Activated B cell treated with CpG ODN at 0.5 μM for 24 hours (primary cell): ENCODE data around the gene HHIP. TPM values are rescaled to one million over a fixed set of nuclear protein-coding genes. Genes with fewer than 3 reads are reported as not detected.
"Not testable (repeated sequence)": the region's sequence is repeated elsewhere in the genome, so short reads cannot be mapped to it uniquely, and the experiment has no call there.

ENCODE experiments used
- ATAC-seq: fragments of 200-7000 bp; cut with Tn5 transposase; one replicate; pipeline ENCODE4 v1.10.0; 2021; ENCODE audit warnings: low read depth, mild to moderate bottlenecking, moderate library complexity
- CTCF ChIA-PET: fragments of 350-600 bp; sonication (Branson Sonifier 250); formaldehyde crosslinking; loops from one replicate; lab custom pipeline; 2021; ENCODE audit warnings: antibody characterized with exemption; lab: Charles Lee
- POLR2A ChIA-PET: fragments of 350-600 bp; sonication (Branson Sonifier 250); formaldehyde crosslinking; loops from one replicate; lab custom pipeline; 2021; ENCODE audit warnings: antibody characterized with exemption; lab: Charles Lee
- DNase-seq: peaks from one replicate; pipeline ENCODE4 v3.0.0; 2022
- H3K27ac Mint-ChIP-seq: one replicate; pipeline ENCODE4 v1.8.0; 2020; ENCODE audit warnings: mixed read lengths
- H3K27me3 Mint-ChIP-seq: one replicate; pipeline ENCODE4 v1.8.0; 2021; ENCODE audit warnings: mixed read lengths
- H3K36me3 Mint-ChIP-seq: one replicate; pipeline ENCODE4 v1.8.0; 2021; ENCODE audit warnings: low read depth, mixed read lengths
- H3K4me1 Mint-ChIP-seq: one replicate; pipeline ENCODE4 v1.8.0; 2021; ENCODE audit warnings: mixed read lengths
- H3K4me3 Mint-ChIP-seq: one replicate; pipeline ENCODE4 v1.8.0; 2020; ENCODE audit warnings: mild to moderate bottlenecking, mixed read lengths
- H3K9me3 Mint-ChIP-seq: one replicate; pipeline ENCODE4 v1.8.0; 2020; ENCODE audit warnings: mixed read lengths
- intact Hi-C: fragments of 100-400 bp; cut with micrococcal nuclease; formaldehyde crosslinking; loops from one replicate; pipeline ENCODE4 v1.15.1; 2024
- total RNA-seq: library from RNA; stranded (reverse); gene quantifications from 2 replicates; pipeline ENCODE4 v1.2.3, GENCODE V29; 2022
- TF ChIP-seq, protein P1 (sequence below): fragments of 200-600 bp; IDR thresholded peaks from one replicate; pipeline ENCODE4 v1.8.0; 2022; ENCODE audit warnings: antibody characterized with exemption, mild to moderate bottlenecking

HHIP gene
- total RNA-seq, 1 donor from 2014 or later, result not detected

DNA sequence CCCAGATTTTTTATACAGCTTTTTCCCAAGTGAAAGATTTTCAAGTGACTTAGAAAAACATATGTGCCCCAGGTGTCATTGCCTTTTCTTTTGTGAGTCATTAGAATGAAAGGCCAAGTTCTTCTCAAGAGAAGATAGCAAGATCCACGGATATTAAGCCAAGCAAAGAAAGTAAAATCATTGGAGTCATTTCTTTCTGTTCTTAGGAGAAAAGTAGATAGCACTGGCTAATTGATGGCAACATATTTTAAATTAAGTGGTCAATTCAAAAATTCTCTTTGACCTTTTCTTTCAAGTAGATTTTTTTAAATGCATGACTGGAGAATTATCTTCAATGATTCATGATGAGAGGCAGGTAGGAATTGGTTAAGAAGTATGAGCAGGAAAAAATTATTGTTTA lies 94.4 kb downstream of the HHIP start:
- Mint-ChIP-seq H3K4me1 (no peaks in the 10 kb centered on the region), H3K9me3 (no peaks in the 10 kb centered on the region), H3K36me3 (no peaks in the 10 kb centered on the region), H3K4me3 (no peak overlapping the region), H3K27me3 (no peaks in the 10 kb centered on the region), H3K27ac (no peak overlapping the region)
- DNase-seq, result no peak
- intact Hi-C loops, result no loop called here
- TF ChIP-seq, protein P1, sequence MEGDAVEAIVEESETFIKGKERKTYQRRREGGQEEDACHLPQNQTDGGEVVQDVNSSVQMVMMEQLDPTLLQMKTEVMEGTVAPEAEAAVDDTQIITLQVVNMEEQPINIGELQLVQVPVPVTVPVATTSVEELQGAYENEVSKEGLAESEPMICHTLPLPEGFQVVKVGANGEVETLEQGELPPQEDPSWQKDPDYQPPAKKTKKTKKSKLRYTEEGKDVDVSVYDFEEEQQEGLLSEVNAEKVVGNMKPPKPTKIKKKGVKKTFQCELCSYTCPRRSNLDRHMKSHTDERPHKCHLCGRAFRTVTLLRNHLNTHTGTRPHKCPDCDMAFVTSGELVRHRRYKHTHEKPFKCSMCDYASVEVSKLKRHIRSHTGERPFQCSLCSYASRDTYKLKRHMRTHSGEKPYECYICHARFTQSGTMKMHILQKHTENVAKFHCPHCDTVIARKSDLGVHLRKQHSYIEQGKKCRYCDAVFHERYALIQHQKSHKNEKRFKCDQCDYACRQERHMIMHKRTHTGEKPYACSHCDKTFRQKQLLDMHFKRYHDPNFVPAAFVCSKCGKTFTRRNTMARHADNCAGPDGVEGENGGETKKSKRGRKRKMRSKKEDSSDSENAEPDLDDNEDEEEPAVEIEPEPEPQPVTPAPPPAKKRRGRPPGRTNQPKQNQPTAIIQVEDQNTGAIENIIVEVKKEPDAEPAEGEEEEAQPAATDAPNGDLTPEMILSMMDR, result no peak
- ChIA-PET POLR2A (no interaction called here), CTCF (no interaction called here)
- no peak for ATAC-seq

DNA sequence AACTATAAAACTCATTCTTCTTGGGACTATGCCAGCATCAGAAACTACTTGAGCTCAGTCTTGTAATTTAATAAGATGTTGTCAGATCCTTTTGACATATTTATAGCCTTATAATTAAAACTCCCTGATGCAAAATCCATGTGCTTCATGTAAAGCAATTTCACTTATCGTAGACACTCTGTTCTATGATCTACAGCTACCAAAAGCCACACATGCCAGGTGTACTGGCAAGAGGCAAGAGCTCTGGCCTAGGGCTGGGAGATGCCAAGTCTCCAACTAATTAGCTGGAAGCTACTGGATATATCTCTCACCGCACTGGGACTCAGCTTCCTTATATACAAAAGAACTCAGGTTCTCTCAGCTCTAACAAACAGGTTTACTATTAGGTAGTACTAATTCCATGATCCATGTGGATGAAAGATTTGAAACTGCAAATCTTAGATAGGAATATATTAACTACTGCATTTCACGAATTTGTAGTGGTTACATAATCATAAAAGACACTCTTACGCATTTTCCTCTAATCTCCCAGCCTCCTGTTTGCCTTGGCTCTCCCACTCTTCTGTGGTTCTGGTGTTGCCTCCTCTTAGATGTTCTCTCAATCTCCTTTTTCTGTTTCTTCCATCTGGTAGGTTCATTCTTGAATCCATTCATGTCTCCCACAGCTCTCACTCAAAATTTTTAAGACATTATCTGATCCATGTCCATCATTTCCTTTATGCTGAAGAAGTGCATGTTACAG lies 103.0 kb downstream of the HHIP start:
- Mint-ChIP-seq H3K4me1 (no peaks in the 10 kb centered on the region), H3K27me3 (no peaks in the 10 kb centered on the region), H3K4me3 (no peak overlapping the region), H3K36me3 (no peaks in the 10 kb centered on the region), H3K9me3 (no peaks in the 10 kb centered on the region), H3K27ac (no peak overlapping the region)
- DNase-seq (no peak), ATAC-seq (no peak)
- ChIA-PET CTCF (no interaction called here), POLR2A (no interaction called here)
- intact Hi-C loops, result no loop called here
- TF ChIP-seq, protein P1, result no peak

DNA sequence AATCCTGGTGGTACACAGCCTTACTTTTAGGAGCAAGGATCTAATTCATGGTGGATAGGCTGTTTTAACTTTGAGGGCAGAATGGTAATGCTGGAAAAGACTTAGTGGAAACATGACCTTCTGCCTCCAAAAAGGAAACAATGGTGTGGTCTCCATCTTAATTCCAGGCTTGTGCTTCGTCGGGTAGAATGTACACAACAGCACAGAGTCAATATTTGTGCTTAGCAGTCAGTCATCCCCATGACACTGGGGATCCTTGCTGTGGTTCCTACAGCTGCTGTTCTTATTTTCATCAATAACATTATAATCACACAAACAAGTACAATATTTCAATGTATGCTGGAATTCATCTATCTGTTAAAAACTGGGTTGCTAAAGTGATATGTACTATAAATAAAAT lies 104.4 kb downstream of the HHIP start:
- ATAC-seq (no peak), DNase-seq (no peak)
- POLR2A ChIA-PET, result no interaction called here
- CTCF ChIA-PET, result no interaction called here
- intact Hi-C loops, result no loop called here
- no peak overlapping the region for H3K27ac Mint-ChIP-seq
- no peaks in the 10 kb centered on the region for H3K27me3 Mint-ChIP-seq
- no peaks in the 10 kb centered on the region for H3K4me1 Mint-ChIP-seq
- H3K36me3 Mint-ChIP-seq, result no peaks in the 10 kb centered on the region
- no peak overlapping the region for H3K4me3 Mint-ChIP-seq
- no peaks in the 10 kb centered on the region for H3K9me3 Mint-ChIP-seq
- TF ChIP-seq, protein P1, result no peak

DNA sequence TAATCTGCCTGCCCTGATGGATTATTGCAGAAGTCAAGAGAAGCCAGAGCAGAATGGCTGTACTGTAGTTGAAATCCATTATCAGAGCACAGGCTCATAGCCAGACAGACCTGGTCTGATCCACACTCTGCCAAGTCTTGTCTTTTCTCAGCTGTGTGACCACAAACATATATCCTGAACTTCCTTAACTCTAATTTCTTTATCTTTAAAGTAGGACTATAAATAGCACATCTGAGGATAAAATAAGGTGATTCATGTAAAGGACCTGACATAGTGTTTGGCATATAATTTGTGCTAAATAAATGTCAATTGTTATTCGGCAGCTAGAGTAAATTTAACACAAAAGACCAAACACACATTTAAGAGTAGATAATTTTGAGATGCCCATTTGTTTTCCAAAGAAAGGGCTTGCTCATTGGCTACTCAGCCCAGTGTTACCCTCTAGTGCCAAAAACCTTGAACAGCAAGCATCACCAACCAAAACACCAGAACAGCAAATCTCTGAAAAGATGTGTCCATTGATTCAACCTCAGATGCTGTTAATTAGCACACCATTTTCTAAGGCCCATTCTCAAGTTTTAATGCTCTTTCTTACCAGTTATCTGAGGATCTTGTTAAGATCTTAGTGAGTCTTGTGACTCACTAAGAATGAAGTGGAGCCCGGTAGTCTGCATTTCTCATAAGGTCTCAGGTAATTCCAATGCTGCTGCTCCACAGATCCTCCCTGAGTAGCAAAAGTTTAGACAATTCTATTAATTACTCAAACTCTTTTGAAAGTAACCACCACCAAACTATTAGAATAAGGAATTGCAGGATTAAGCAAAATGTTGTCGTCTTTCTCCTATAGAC lies 108.8 kb downstream of the HHIP start:
- POLR2A ChIA-PET, result no interaction called here
- CTCF ChIA-PET, result no interaction called here
- intact Hi-C loops, result no loop called here
- TF ChIP-seq, protein P1, result no peak
- ATAC-seq (no peak), DNase-seq (no peak)
- no peaks in the 10 kb centered on the region for H3K27me3 Mint-ChIP-seq
- H3K4me3 Mint-ChIP-seq, result no peak overlapping the region
- H3K36me3 Mint-ChIP-seq, result no peaks in the 10 kb centered on the region
- no peaks in the 10 kb centered on the region for H3K4me1 Mint-ChIP-seq
- H3K27ac Mint-ChIP-seq, result no peak overlapping the region
- H3K9me3 Mint-ChIP-seq, result no peaks in the 10 kb centered on the region

DNA sequence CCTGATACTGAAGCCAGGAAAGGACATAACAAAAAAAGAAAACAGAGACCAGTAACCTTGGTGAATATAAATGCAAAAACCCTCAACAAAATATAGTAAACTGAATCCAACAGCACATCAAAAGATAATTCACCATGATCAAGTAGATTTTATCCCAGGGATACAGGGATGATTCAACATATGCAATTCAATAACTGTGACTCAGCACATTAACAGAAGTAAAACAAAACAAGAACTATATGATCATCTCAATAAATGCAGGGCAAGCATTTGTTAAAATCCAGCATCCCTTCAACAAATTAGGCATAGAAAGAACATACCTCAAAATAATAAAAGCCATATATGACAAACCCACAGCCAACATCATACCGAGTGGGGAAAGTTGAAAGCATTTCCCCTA lies 112.0 kb downstream of the HHIP start:
- Mint-ChIP-seq H3K27me3 (no peaks in the 10 kb centered on the region), H3K4me1 (no peaks in the 10 kb centered on the region), H3K9me3 (no peaks in the 10 kb centered on the region), H3K27ac (no peak overlapping the region), H3K36me3 (no peaks in the 10 kb centered on the region), H3K4me3 (no peak overlapping the region)
- intact Hi-C loops, result no loop called here
- no peak for DNase-seq
- ChIA-PET POLR2A (no interaction called here), CTCF (no interaction called here)
- ATAC-seq, result no peak
- TF ChIP-seq, protein P1, result no peak

DNA sequence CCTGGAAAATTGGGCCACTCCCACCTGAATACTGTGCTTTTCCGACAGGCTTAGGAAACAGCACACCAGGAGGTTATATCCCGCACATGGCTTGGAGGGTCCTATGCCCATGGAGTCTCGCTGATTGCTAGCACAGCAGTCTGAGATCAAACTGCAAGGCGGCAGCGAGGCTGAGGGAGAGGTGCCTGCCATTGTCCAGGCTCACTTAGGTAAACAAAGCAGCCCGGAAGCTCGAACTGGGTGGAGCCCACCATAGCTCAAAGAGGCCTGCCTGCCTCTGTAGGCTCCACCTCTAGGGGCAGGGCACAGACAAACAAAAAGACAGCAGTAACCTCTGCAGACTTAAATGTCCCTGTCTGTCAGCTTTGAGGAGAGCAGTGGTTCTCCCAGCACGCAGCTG lies 122.9 kb downstream of the HHIP start:
- H3K4me1 Mint-ChIP-seq, CTCF ChIA-PET, intact Hi-C loops, POLR2A ChIA-PET, H3K27me3 Mint-ChIP-seq, DNase-seq, ATAC-seq, H3K36me3 Mint-ChIP-seq, H3K27ac Mint-ChIP-seq, H3K9me3 Mint-ChIP-seq, H3K4me3 Mint-ChIP-seq: not testable (repeated sequence)
